CD8-positive, alpha-beta memory T cell (primary cell): ENCODE results near the gene GOLGA6L7. TPM values are rescaled to one million over a fixed set of nuclear protein-coding genes. Genes with fewer than 3 reads are reported as not detected.

Experiments used
- CTCF ChIA-PET: fragments of 350-600 bp; sonication (Branson Sonifier 250); formaldehyde crosslinking; loops from one replicate; lab custom pipeline; 2021; ENCODE audit warnings: antibody characterized with exemption; lab: Charles Lee
- POLR2A ChIA-PET: fragments of 350-600 bp; sonication (Branson Sonifier 250); formaldehyde crosslinking; loops from one replicate; lab custom pipeline; 2021; ENCODE audit warnings: antibody characterized with exemption; lab: Charles Lee
- DNase-seq, 5 donors: peaks; one replicate each; pipeline versions ENCODE4 v3.0.0 to v3.0.0-alpha.2; 2020 to 2022; ENCODE audit warnings: mixed read lengths in 1 of 5
- H3K27ac ChIP-seq: one replicate; pipeline ENCODE4 v1.7.0; 2013; ENCODE audit warnings: low read depth, mild to moderate bottlenecking, low read length, moderate library complexity
- H3K27me3 ChIP-seq: 2 replicates; pipeline ENCODE4 v1.7.0; 2013; ENCODE audit warnings: low read length, mild to moderate bottlenecking; ENCODE audit not compliant: insufficient read depth, poor library complexity, severe bottlenecking
- H3K36me3 ChIP-seq: 2 replicates; pipeline ENCODE4 v1.7.0; 2013; ENCODE audit warnings: mild to moderate bottlenecking, low read length, moderate library complexity; ENCODE audit not compliant: insufficient read depth
- H3K4me1 ChIP-seq: 2 replicates; pipeline ENCODE4 v1.7.0; 2013; ENCODE audit warnings: mild to moderate bottlenecking, low read length, moderate library complexity; ENCODE audit not compliant: insufficient read depth
- H3K4me3 ChIP-seq: 2 replicates; pipeline ENCODE4 v1.7.0; 2013; ENCODE audit warnings: mild to moderate bottlenecking, low read length
- H3K9me3 ChIP-seq: 2 replicates; pipeline ENCODE4 v1.7.0; 2013; ENCODE audit warnings: mild to moderate bottlenecking, low read length
- H3K27ac Mint-ChIP-seq, 8 donors: one replicate each; pipeline ENCODE4 v1.8.0; 2020 to 2021; ENCODE audit warnings: mixed read lengths in 8 of 8, mild to moderate bottlenecking in 6 of 8, inconsistent platforms in 3 of 8, moderate library complexity in 3 of 8
- H3K27me3 Mint-ChIP-seq, 2 donors: one replicate each; pipeline ENCODE4 v1.8.0; 2020 to 2021; ENCODE audit warnings: mixed read lengths in 2 of 2, mild to moderate bottlenecking in 1 of 2, moderate library complexity in 1 of 2
- H3K36me3 Mint-ChIP-seq, 3 donors: one replicate each; pipeline ENCODE4 v1.8.0; 2020 to 2021; ENCODE audit warnings: mixed read lengths in 3 of 3, inconsistent platforms in 1 of 3, mild to moderate bottlenecking in 1 of 3
- H3K4me1 Mint-ChIP-seq, 3 donors: one replicate each; pipeline ENCODE4 v1.8.0; 2020 to 2021; ENCODE audit warnings: mixed read lengths in 3 of 3, inconsistent platforms in 1 of 3, mild to moderate bottlenecking in 1 of 3
- H3K4me3 Mint-ChIP-seq, 7 donors: one replicate each; pipeline ENCODE4 v1.8.0; 2020 to 2021; ENCODE audit warnings: mixed read lengths in 7 of 7, mild to moderate bottlenecking in 6 of 7, moderate library complexity in 4 of 7, inconsistent platforms in 2 of 7
- H3K9me3 Mint-ChIP-seq, 5 donors: one replicate each; pipeline ENCODE4 v1.8.0; 2020 to 2022; ENCODE audit warnings: mixed read lengths in 5 of 5, mild to moderate bottlenecking in 3 of 5, moderate library complexity in 2 of 5, inconsistent platforms in 1 of 5
- polyA plus RNA-seq: library from polyadenylated mRNA; unstranded; fragments of 300-500 nt; fragmentation: Illumina TruSeq; gene quantifications from one replicate; pipeline ENCODE4 v1.2.3, GENCODE V29; 2021
- total RNA-seq, 2 experiments: library from RNA; stranded (reverse); gene quantifications; one replicate each; pipeline ENCODE4 v1.2.3, GENCODE V29; 2021

Gene GOLGA6L7
- total and polyA plus RNA-seq, 3 experiments from 2014 or later: not detected

DNA sequence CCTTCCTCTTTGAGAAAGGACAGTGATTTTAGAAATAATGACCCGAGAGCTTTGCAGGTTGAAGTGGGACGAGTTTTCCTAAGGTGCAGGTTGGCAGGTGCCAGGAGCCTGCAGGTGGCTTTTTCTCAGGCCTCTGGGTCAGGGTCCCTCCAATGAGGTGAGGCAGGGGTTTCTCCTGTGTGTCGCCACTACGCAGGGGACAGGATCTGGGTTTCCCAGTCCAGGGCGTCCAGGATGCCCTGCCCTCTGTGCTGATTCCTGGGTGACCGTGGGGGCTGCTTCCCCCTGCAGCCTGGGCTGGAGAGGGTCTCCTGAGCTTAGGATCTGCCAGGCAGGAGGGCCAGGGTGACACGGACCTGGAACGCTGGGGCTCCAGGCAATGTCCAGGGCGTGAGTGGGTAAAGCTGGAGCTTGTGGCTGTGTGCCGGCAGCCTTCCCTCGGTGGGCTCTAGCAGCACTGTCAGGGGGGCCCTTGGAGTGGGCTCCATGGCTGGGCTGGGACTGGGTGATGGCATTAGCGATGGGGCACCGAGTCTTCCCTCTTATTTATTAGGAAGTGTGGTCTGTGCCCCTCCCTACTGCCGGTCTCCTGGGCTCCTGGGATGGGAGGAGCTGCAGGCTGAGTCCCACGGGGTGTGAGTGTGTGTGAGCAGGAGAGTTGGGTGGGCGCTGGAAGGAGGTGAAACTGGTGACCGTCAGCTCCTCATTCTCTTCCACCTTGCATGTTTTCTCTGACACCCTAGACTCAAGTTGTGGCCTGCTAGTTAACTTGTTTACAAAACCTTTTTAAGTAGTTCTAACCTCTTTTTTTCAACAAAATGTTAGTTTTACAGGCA is 39.1 kb upstream of the GOLGA6L7 start:
- peaks cover 41 to 61% (median 46%) of the 10 kb centered on the region in 3 donors for H3K4me1 Mint-ChIP-seq
- Histone ChIP-seq H3K27ac (peak overlapping the region; percentile 27), H3K9me3 (no peaks in the 10 kb centered on the region), H3K27me3 (no peaks in the 10 kb centered on the region), H3K4me3 (peak overlapping the region; percentile 60), H3K36me3 (no peaks in the 10 kb centered on the region), H3K4me1 (peaks cover 59% of the 10 kb centered on the region)
- no peak for DNase-seq
- POLR2A ChIA-PET: interaction anchor here (4.0 kb wide), 1 partner anchor 33 kb away, joined by 15 read pairs; no protein-coding TSS in a partner anchor
- H3K36me3 Mint-ChIP-seq: peaks cover 0 to 3% (median 2%) of the 10 kb centered on the region in 3 donors
- CTCF ChIA-PET: interaction anchor here (0.9 to 2.8 kb wide), 3 partner anchors 34 to 202 kb away, joined by 3 to 10 read pairs (median 8); no protein-coding TSS in a partner anchor
- H3K4me3 Mint-ChIP-seq: peak overlapping the region; percentile 76 to 91 (median 88)
- no peaks in the 10 kb centered on the region for H3K27me3 Mint-ChIP-seq
- H3K9me3 Mint-ChIP-seq: no peaks in the 10 kb centered on the region
- peak overlapping the region; percentile 63 to 95 (median 85) for H3K27ac Mint-ChIP-seq

DNA sequence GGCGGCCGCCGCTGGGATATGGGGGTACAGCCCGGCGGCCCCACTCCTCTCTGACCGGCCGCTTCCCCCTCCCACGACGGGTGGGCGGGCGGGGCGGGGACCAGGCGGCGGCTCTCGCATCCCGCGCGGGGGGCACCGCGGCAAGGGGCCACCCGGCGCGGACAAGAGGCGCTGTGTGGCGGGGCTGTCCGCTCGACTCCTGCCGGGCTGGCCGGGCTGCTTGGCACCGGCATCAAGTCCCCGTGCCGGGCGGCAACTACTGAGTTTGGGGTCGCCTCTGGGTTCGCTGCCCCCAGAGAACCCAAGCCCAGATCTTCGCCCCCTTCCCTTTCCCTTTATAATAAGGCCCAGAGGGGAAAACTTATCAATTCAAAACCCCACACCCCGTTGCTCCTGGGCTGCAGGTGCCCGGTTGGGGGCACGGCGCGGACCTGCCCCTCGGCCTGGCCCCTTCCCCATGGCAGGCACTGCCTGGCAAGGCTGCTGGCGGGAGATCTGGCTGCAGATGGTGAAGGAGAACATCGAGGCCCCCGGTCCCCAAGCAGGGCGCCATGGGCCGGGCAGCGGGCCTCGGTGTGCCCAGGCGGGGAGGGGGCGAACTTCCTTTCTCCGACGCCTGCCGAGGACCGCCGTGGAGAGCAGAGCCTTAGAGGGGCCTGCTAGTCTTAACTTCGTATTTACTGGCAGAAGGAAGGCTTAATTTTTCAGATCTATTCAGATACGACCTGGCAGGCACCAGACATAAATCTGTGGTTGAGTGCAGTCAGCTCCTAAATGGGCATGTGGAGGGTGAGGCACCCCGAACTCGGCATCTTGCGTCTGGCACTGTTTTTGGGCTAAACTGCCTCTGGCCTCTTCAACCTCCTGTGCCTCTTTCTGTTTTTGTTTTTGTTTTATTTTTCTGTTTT is 38.2 kb upstream of the GOLGA6L7 start:
- H3K27ac Mint-ChIP-seq: peak overlapping the region in 6 of 8 donors; percentile 64 to 91 (median 81)
- POLR2A ChIA-PET: interaction anchor here (1.0 to 4.0 kb wide), 2 partner anchors 34 to 62 kb away, joined by 3 to 15 read pairs; no protein-coding TSS in a partner anchor
- Histone ChIP-seq H3K4me1 (peaks cover 58% of the 10 kb centered on the region), H3K27ac (peak overlapping the region; percentile 27), H3K4me3 (peak overlapping the region; percentile 60), H3K27me3 (no peaks in the 10 kb centered on the region), H3K9me3 (no peaks in the 10 kb centered on the region), H3K36me3 (no peaks in the 10 kb centered on the region)
- H3K4me3 Mint-ChIP-seq: peak overlapping the region; percentile 76 to 91 (median 88)
- CTCF ChIA-PET: interaction anchor here (0.9 to 2.8 kb wide), 6 partner anchors 34 to 203 kb away, joined by 3 to 10 read pairs (median 6); no protein-coding TSS in a partner anchor
- DNase-seq: peak in 1 of 5 donors; percentile 38
- peaks cover 38 to 55% (median 41%) of the 10 kb centered on the region in 3 donors for H3K4me1 Mint-ChIP-seq
- H3K27me3 Mint-ChIP-seq: no peaks in the 10 kb centered on the region
- peaks cover 0 to 3% (median 2%) of the 10 kb centered on the region in 3 donors for H3K36me3 Mint-ChIP-seq
- H3K9me3 Mint-ChIP-seq: no peaks in the 10 kb centered on the region

DNA sequence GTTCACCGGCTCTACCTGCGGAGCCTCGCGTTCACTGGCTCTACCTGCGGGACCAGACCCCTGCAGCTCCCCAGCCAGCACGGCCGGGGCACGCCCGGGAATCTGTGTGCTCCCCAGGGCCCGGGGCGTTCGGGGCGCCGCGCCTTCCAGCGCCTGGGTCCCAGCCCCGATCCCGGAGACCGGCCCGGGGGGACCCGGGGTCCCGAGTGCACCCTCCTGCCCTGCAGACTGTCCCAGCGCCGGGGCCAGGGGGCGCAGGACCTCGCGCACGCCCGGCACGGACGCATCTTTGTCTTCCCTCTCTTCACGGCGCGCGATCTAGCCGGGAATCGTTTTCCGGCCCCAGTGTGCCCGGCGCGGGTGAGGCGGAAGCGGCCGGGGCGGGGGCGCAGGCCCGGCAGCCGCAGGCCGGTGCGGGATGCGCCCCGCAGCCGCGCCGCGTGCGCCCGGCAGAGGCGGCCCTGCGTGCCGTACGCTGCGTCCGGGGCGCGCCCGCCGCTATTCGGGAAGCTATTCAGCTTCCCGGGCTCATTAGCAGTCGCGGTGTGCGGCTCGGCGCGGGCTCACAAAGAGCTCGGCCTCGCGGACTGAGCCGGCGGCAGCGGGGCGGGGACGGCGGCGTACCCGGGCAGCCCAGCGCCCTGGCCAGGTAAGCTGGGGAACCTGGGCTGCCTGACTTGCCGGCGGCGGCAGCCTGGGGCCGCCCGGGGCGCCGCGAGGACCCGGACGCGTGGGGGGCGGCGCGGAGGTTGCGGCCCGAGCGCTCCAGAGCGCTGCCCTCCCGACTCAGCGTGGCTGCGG is 37.4 kb upstream of the GOLGA6L7 start, which contains the start of gene APBA2:
Gene APBA2 (plus strand): TSS at position 345 of the 801 bp plus-strand sequence. CDS start 167,911 bp downstream, outside the sequence.
- CTCF ChIA-PET: interaction anchor here (0.9 to 3.5 kb wide), 12 partner anchors 27 to 204 kb away, joined by 3 to 12 read pairs (median 4); no protein-coding TSS in a partner anchor
- Mint-ChIP-seq H3K9me3 (no peaks in the 10 kb centered on the region), H3K4me1 (peaks cover 30 to 47% (median 32%) of the 10 kb centered on the region in 3 donors), H3K27ac (peak within 1 kb of the TSS in 4 of 8 donors; percentile 5 to 91 (median 84)), H3K36me3 (peaks cover 0 to 3% (median 2%) of the 10 kb centered on the region in 3 donors), H3K4me3 (peak within 1 kb of the TSS; percentile 76 to 91 (median 88)), H3K27me3 (peaks cover 0 to 3% of the 10 kb centered on the region in 2 donors)
- H3K9me3 ChIP-seq: no peaks in the 10 kb centered on the region
- H3K27ac ChIP-seq: peak within 1 kb of the TSS; percentile 27
- peak within 1 kb of the TSS; percentile 60 for H3K4me3 ChIP-seq
- H3K36me3 ChIP-seq: no peaks in the 10 kb centered on the region
- H3K4me1 ChIP-seq: peaks cover 49% of the 10 kb centered on the region
- POLR2A ChIA-PET: interaction anchor here (0.6 to 4.0 kb wide), 3 partner anchors 35 to 153 kb away, joined by 3 to 15 read pairs (median 3); no protein-coding TSS in a partner anchor
- no peaks in the 10 kb centered on the region for H3K27me3 ChIP-seq
- peak; percentile 2 to 72 (median 48) for DNase-seq

DNA sequence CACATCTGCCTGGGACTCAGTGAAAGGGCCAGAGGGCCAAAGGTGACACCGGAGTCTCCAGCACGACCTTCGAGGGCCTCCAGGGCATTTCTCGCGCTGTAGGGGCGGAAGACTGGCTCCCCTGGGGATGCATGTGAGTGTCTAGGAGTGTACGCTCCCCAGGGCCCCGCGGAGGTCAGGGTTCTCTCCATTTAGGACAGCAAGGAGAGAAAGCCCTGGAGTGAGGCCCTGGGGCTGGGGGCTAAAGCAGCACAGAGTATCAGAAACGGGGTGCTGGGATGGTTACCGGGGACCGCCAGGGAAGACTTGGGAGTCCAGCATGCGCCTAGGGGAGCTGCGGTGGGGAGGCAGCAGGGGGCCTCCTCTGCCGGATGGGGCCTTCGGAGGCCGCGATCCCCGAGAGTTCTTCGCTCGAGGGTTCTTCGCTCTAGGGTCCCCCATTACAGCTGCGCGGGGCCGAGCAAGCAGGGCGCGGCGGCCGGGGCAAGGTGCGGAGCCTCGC is 36.7 kb upstream of the GOLGA6L7 start:
- H3K9me3 ChIP-seq: no peaks in the 10 kb centered on the region
- H3K9me3 Mint-ChIP-seq: no peaks in the 10 kb centered on the region
- POLR2A ChIA-PET: interaction anchor here (0.6 to 4.0 kb wide), 3 partner anchors 35 to 205 kb away, joined by 3 to 15 read pairs (median 3); no protein-coding TSS in a partner anchor

DNA sequence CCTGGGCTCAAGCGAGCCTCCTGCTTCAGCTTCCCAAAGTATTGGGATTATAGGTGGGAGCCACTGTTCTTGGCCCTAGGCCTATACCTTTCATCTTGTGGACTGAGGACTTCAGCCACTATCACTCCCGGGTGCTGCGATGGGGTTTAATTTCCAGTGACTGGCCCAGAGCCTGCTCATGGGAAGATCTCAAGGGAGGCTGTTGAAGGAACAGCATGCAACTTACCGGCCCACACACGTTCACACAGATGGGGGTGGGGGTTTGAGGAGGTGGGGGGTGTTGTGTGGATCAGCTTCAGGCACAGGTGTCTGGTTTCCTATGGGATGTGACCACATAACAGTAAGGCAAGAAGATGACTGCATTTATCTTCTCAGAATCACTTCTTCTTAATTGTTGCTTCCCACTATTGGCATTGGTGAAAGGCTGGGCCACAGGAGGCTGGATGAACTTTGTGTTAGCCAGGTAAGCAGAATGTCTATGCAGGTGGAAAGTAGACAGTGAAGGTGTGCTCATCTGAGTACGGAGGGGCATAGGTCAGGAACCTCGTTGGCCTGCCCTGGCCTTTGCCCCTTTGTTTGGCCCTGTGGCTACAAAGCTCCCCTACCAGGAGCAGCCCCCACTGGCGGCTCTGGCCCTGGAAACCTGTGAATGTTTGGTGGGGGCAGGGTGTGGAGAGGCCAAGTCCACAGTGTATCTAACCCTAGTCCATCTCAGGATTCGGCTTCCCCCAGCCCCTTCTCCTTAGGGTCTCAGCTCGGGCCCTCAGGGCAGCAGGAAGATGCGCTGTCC is 35.9 kb upstream of the GOLGA6L7 start:
- peaks cover 15 to 32% (median 17%) of the 10 kb centered on the region in 3 donors for H3K4me1 Mint-ChIP-seq
- DNase-seq: no peak
- H3K9me3 ChIP-seq: no peaks in the 10 kb centered on the region
- H3K4me3 Mint-ChIP-seq: peak overlapping the region; percentile 28 to 80 (median 72)
- peaks cover 35% of the 10 kb centered on the region for H3K4me1 ChIP-seq
- CTCF ChIA-PET: interaction anchor here (1.0 to 3.5 kb wide), 5 partner anchors 53 to 207 kb away, joined by 4 to 12 read pairs (median 7); no protein-coding TSS in a partner anchor
- H3K36me3 ChIP-seq: no peaks in the 10 kb centered on the region
- no peak overlapping the region for H3K4me3 ChIP-seq
- peaks cover 0 to 3% of the 10 kb centered on the region in 2 donors for H3K27me3 Mint-ChIP-seq
- peaks cover 0 to 2% (median 0%) of the 10 kb centered on the region in 5 donors for H3K9me3 Mint-ChIP-seq
- peaks cover 0 to 3% (median 0%) of the 10 kb centered on the region in 3 donors for H3K36me3 Mint-ChIP-seq
- no peaks in the 10 kb centered on the region for H3K27me3 ChIP-seq
- H3K27ac Mint-ChIP-seq: peak overlapping the region in 2 of 8 donors; percentile 24 to 68
- POLR2A ChIA-PET: interaction anchor here (0.6 to 4.0 kb wide), 3 partner anchors 28 to 206 kb away, joined by 3 to 15 read pairs (median 3); no protein-coding TSS in a partner anchor
- no peak overlapping the region for H3K27ac ChIP-seq

More for the DNA sequence above, 36.7 kb upstream of the GOLGA6L7 start:
- Histone ChIP-seq H3K27me3 (no peaks in the 10 kb centered on the region), H3K4me1 (peaks cover 43% of the 10 kb centered on the region), H3K27ac (no peak overlapping the region), H3K36me3 (no peaks in the 10 kb centered on the region), H3K4me3 (peak overlapping the region; percentile 46)
- peak overlapping the region in 2 of 8 donors; percentile 5 to 68 for H3K27ac Mint-ChIP-seq
- H3K27me3 Mint-ChIP-seq: peaks cover 0 to 3% of the 10 kb centered on the region in 2 donors
- peak overlapping the region; percentile 58 to 80 (median 76) for H3K4me3 Mint-ChIP-seq
- peaks cover 23 to 40% (median 26%) of the 10 kb centered on the region in 3 donors for H3K4me1 Mint-ChIP-seq
- no peak for DNase-seq
- peaks cover 0 to 3% (median 2%) of the 10 kb centered on the region in 3 donors for H3K36me3 Mint-ChIP-seq
- CTCF ChIA-PET: interaction anchor here (0.9 to 3.5 kb wide), 12 partner anchors 27 to 205 kb away, joined by 3 to 12 read pairs (median 4); no protein-coding TSS in a partner anchor

DNA sequence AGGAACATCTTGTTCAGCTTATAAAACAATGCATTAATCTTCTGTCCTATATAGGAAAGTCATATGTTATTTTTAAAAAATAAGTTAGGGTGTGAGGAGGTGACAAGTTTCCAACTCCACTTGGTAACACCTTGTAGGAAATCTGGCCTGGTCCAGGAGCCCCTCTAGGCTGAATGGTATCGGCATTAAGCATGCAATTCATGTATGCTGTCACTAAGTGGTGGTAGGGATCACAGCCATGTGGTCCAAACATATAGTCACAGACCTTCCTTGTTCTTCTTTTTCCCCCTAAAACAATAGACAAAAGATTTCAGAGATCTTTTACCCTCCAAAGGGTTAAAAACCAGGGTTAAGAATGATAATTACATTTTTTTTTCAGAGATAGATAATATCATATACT is 33.2 kb upstream of the GOLGA6L7 start:
- H3K27ac ChIP-seq: no peak overlapping the region
- H3K36me3 ChIP-seq: no peaks in the 10 kb centered on the region
- Mint-ChIP-seq H3K4me3 (no peak overlapping the region), H3K27ac (no peak overlapping the region), H3K4me1 (peaks cover 0 to 7% (median 0%) of the 10 kb centered on the region in 3 donors), H3K9me3 (peaks cover 0 to 2% (median 0%) of the 10 kb centered on the region in 5 donors), H3K27me3 (peaks cover 0 to 6% of the 10 kb centered on the region in 2 donors), H3K36me3 (no peaks in the 10 kb centered on the region)
- H3K9me3 ChIP-seq: no peaks in the 10 kb centered on the region
- no peaks in the 10 kb centered on the region for H3K27me3 ChIP-seq
- CTCF ChIA-PET: interaction anchor here (0.7 to 1.1 kb wide), 2 partner anchors 20 to 52 kb away, joined by 3 read pairs; no protein-coding TSS in a partner anchor
- no peak overlapping the region for H3K4me3 ChIP-seq
- POLR2A ChIA-PET: no interaction called here
- H3K4me1 ChIP-seq: peaks cover 15% of the 10 kb centered on the region
- no peak for DNase-seq
